ENCODE data around the gene PSRC1.

PSRC1 gene

GRCh38 chr1:109270623-109271317, 12.2 kb downstream of the PSRC1 start:
- no peak overlapping the region for H3K4me3 ChIP-seq (ENCODE audit: low read depth, low read length, poor library complexity, severe bottlenecking)
- no peaks in the 10 kb centered on the region for H3F3A ChIP-seq (ENCODE audit: insufficient read depth, low read length)
- no peaks in the 10 kb centered on the region for H3K9me3 ChIP-seq (ENCODE audit: low read length)
- no peak overlapping the region for H3K9ac ChIP-seq (ENCODE audit: low read length)
- no peak for TF ChIP-seq EZH2 (IDR thresholded peaks at IDR 0.05; ENCODE audit: borderline replicate concordance, low read length)
- TF ChIP-seq, protein P1, sequence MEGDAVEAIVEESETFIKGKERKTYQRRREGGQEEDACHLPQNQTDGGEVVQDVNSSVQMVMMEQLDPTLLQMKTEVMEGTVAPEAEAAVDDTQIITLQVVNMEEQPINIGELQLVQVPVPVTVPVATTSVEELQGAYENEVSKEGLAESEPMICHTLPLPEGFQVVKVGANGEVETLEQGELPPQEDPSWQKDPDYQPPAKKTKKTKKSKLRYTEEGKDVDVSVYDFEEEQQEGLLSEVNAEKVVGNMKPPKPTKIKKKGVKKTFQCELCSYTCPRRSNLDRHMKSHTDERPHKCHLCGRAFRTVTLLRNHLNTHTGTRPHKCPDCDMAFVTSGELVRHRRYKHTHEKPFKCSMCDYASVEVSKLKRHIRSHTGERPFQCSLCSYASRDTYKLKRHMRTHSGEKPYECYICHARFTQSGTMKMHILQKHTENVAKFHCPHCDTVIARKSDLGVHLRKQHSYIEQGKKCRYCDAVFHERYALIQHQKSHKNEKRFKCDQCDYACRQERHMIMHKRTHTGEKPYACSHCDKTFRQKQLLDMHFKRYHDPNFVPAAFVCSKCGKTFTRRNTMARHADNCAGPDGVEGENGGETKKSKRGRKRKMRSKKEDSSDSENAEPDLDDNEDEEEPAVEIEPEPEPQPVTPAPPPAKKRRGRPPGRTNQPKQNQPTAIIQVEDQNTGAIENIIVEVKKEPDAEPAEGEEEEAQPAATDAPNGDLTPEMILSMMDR (IDR thresholded peaks at IDR 0.05; ENCODE audit: low read length): no peak
- H2AFZ ChIP-seq (ENCODE audit: low read length): no peak overlapping the region
- H3K27ac ChIP-seq (ENCODE audit: low read depth, low read length, poor library complexity, severe bottlenecking): no peak overlapping the region
- no peaks in the 10 kb centered on the region for H3K4me1 ChIP-seq (ENCODE audit: insufficient read depth, low read length, severe bottlenecking)
- H3K79me2 ChIP-seq (ENCODE audit: insufficient read depth, low read length): no peaks in the 10 kb centered on the region
- H3K36me3 ChIP-seq (ENCODE audit: insufficient read depth, low read length): no peaks in the 10 kb centered on the region; the same call in 1 of the 2 replicates
- no peaks in the 10 kb centered on the region for H4K20me1 ChIP-seq (ENCODE audit: insufficient read depth, low read length)
- H3K4me2 ChIP-seq (ENCODE audit: low read length): no peak overlapping the region
- H3K27me3 ChIP-seq (ENCODE audit: insufficient read depth, low read length): peaks cover 10% of the 10 kb centered on the region; the same call in 1 of the 2 replicates
- no peaks in the 10 kb centered on the region for H3K9me2 ChIP-seq (ENCODE audit: low read depth, low read length)

- Histone ChIP-seq H2AFZ (ENCODE audit: low read length) (no peak overlapping the region), H3K4me2 (ENCODE audit: low read length) (no peak overlapping the region), H3F3A (ENCODE audit: insufficient read depth, low read length) (no peaks in the 10 kb centered on the region), H3K4me1 (ENCODE audit: insufficient read depth, low read length, severe bottlenecking) (no peaks in the 10 kb centered on the region), H4K20me1 (ENCODE audit: insufficient read depth, low read length) (no peaks in the 10 kb centered on the region), H3K4me3 (ENCODE audit: low read depth, low read length, poor library complexity, severe bottlenecking) (no peak overlapping the region), H3K79me2 (ENCODE audit: insufficient read depth, low read length) (no peaks in the 10 kb centered on the region), H3K27ac (ENCODE audit: low read depth, low read length, poor library complexity, severe bottlenecking) (no peak overlapping the region), H3K9me3 (ENCODE audit: low read length) (no peaks in the 10 kb centered on the region), H3K9ac (ENCODE audit: low read length) (no peak overlapping the region), H3K27me3 (ENCODE audit: insufficient read depth, low read length) (peaks cover 10% of the 10 kb centered on the region; the same call in 1 of the 2 replicates), H3K36me3 (ENCODE audit: insufficient read depth, low read length) (no peaks in the 10 kb centered on the region; the same call in 1 of the 2 replicates), H3K9me2 (ENCODE audit: low read depth, low read length) (no peaks in the 10 kb centered on the region)
- TF ChIP-seq EZH2 (IDR thresholded peaks at IDR 0.05; ENCODE audit: borderline replicate concordance, low read length): no peak
- TF ChIP-seq, protein P1 (IDR thresholded peaks at IDR 0.05; ENCODE audit: low read length): no peak
Observed at GRCh38 chr1:109269981-109270622, 12.8 kb downstream of the PSRC1 start.

DNA sequence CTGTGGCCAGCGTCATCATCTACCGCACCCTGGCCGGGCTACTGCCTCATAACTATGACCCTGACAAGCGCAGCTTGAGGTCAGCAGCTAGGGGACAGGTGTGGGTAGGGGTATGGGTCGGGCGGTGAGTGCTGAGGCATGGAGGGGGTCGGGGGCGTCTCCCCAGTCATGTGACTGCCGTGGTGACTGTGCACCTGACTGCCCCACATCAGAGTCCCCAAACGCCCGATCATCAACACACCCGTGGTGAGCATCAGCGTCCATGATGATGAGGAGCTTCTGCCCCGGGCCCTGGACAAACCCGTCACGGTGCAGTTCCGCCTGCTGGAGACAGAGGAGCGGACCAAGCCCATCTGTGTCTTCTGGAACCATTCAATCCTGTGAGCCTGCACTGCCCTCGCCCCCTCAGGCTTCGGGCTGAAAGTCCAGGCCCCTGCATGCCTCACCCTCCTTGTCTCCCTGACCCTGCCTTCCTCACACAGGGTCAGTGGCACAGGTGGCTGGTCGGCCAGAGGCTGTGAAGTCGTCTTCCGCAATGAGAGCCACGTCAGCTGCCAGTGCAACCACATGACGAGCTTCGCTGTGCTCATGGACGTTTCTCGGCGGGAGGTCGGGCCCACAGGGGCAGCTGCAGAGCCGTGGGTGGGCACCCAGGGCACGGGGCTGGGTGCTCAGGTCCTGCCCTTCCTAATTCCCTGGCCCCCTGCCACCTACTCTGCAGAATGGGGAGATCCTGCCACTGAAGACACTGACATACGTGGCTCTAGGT, 13.5 kb downstream of the PSRC1 start:
- Histone ChIP-seq H4K20me1 (ENCODE audit: insufficient read depth, low read length) (no peaks in the 10 kb centered on the region), H3F3A (ENCODE audit: insufficient read depth, low read length) (no peaks in the 10 kb centered on the region), H3K36me3 (ENCODE audit: insufficient read depth, low read length) (no peaks in the 10 kb centered on the region; the same call in 1 of the 2 replicates), H3K27me3 (ENCODE audit: insufficient read depth, low read length) (peaks cover 7% of the 10 kb centered on the region; the same call in 1 of the 2 replicates), H3K27ac (ENCODE audit: low read depth, low read length, poor library complexity, severe bottlenecking) (no peak overlapping the region), H2AFZ (ENCODE audit: low read length) (no peak overlapping the region), H3K4me2 (ENCODE audit: low read length) (no peak overlapping the region), H3K4me3 (ENCODE audit: low read depth, low read length, poor library complexity, severe bottlenecking) (no peak overlapping the region), H3K4me1 (ENCODE audit: insufficient read depth, low read length, severe bottlenecking) (no peaks in the 10 kb centered on the region), H3K9me3 (ENCODE audit: low read length) (no peaks in the 10 kb centered on the region), H3K79me2 (ENCODE audit: insufficient read depth, low read length) (no peaks in the 10 kb centered on the region), H3K9ac (ENCODE audit: low read length) (no peak overlapping the region), H3K9me2 (ENCODE audit: low read depth, low read length) (no peaks in the 10 kb centered on the region)
- TF ChIP-seq, protein P1 (IDR thresholded peaks at IDR 0.05; ENCODE audit: low read length): no peak
- TF ChIP-seq EZH2 (IDR thresholded peaks at IDR 0.05; ENCODE audit: borderline replicate concordance, low read length): no peak
